GM18867 (cell line): ENCODE results near the gene NAPEPLD.
"Not testable (repeated sequence)": the region's sequence is repeated elsewhere in the genome, so short reads cannot be mapped to it uniquely, and the experiment has no call there.

Source experiments
- ATAC-seq: cut with Tn5 transposase; IDR thresholded peaks from one replicate; pipeline ENCODE4 v1.9.1; 2021; ENCODE audit warnings: mild to moderate bottlenecking, moderate library complexity; ENCODE audit not compliant: unreplicated experiment

NAPEPLD gene

GRCh38 chr7:103148994-103149807, at the start of gene NAPEPLD:
NAPEPLD (minus strand) TSS chr7:103149099; CDS start chr7:103128776, 20,323 bp downstream.
- ATAC-seq = peak; percentile 86

GRCh38 chr7:103198079-103198478, 49.2 kb upstream of the NAPEPLD start:
- not testable (repeated sequence) for ATAC-seq

GRCh38 chr7:103195364-103195763, 46.5 kb upstream of the NAPEPLD start:
- ATAC-seq = not testable (repeated sequence)

- not testable (repeated sequence) for ATAC-seq
Measured at GRCh38 chr7:103172415-103173146, 23.7 kb upstream of the NAPEPLD start.

GRCh38 chr7:103171695-103172414, 23.0 kb upstream of the NAPEPLD start:
- not testable (repeated sequence) for ATAC-seq

GRCh38 chr7:103166921-103167544, 18.1 kb upstream of the NAPEPLD start:
- ATAC-seq = not testable (repeated sequence)

GRCh38 chr7:103163087-103163825, 14.4 kb upstream of the NAPEPLD start:
- not testable (repeated sequence) for ATAC-seq

- ATAC-seq = not testable (repeated sequence)
Measured at GRCh38 chr7:103162641-103163040, 13.7 kb upstream of the NAPEPLD start.

- ATAC-seq = not testable (repeated sequence)
Measured at GRCh38 chr7:103161998-103162616, 13.2 kb upstream of the NAPEPLD start.

GRCh38 chr7:103159072-103159471, 10.2 kb upstream of the NAPEPLD start:
- ATAC-seq = not testable (repeated sequence)

GRCh38 chr7:103155331-103156024, 6.6 kb upstream of the NAPEPLD start:
- ATAC-seq = peak; percentile 86

- no peak for ATAC-seq
Measured at GRCh38 chr7:103154042-103154441, 5.1 kb upstream of the NAPEPLD start.

- not testable (repeated sequence) for ATAC-seq
Measured at GRCh38 chr7:103152744-103153617, 4.1 kb upstream of the NAPEPLD start.

- ATAC-seq = not testable (repeated sequence)
Measured at GRCh38 chr7:103151993-103152676, 3.2 kb upstream of the NAPEPLD start.

GRCh38 chr7:103150192-103150591, 1.3 kb upstream of the NAPEPLD start:
- no peak for ATAC-seq

- peak; percentile 29 for ATAC-seq
Measured at GRCh38 chr7:103149808-103150180, 895 bp upstream of the NAPEPLD start.
